K562 (cell line): Measurements from ENCODE around the gene CPED1. TPM values are rescaled to one million over a fixed set of nuclear protein-coding genes. Genes with fewer than 3 reads are reported as not detected.

Source experiments
- CBX2 ChIP-seq: fragments of 200-600 bp; sonication (generic); IDR thresholded peaks from one replicate; pipeline ENCODE4 v1.6.1; 2012; ENCODE audit warnings: mild to moderate bottlenecking, low read length, inconsistent platforms; ENCODE audit not compliant: insufficient read depth, poor library complexity, severe bottlenecking
- CBX3 ChIP-seq, 2 experiments: IDR thresholded peaks; 1 replicate in 1 of 2; 2 replicates in 1 of 2; pipeline ENCODE4 v1.6.1; 2012; ENCODE audit warnings: inconsistent platforms in 2 of 2, low read length in 2 of 2, borderline replicate concordance in 1 of 2, control low read depth in 1 of 2
- ELF1 ChIP-seq: fragments of 200-800 bp; sonication (Bioruptor generic); IDR thresholded peaks from 2 replicates; pipeline ENCODE4 v1.6.1; 2016; ENCODE audit warnings: missing genetic modification characterization, missing compliant biosample characterization
- HMGN3 ChIP-seq: IDR thresholded peaks from 2 replicates; pipeline ENCODE4 v1.6.1; 2011; ENCODE audit warnings: borderline replicate concordance, low read depth, mild to moderate bottlenecking, mixed read lengths, low read length; ENCODE audit not compliant: insufficient read length; ENCODE audit errors: extremely low read depth
- IRF9 ChIP-seq: fragments of 450-650 bp; IDR thresholded peaks from 2 replicates; pipeline ENCODE4 v1.6.1; 2016; ENCODE audit warnings: missing biosample characterization, missing genetic modification characterization
- JUND ChIP-seq, 2 experiments: IDR thresholded peaks; 2 replicates in 1 of 2; 3 replicates in 1 of 2; pipeline ENCODE4 v1.6.1; 2011; ENCODE audit warnings: borderline replicate concordance in 2 of 2, low read depth in 2 of 2, low read length in 2 of 2, improper control_type of control experiment in 1 of 2, missing biosample characterization in 1 of 2, missing genetic modification characterization in 1 of 2, missing genetic modification reagents in 1 of 2
- KLF13 ChIP-seq: fragments of 450-650 bp; IDR thresholded peaks from 2 replicates; pipeline ENCODE4 v1.6.1; 2016; ENCODE audit warnings: missing genetic modification characterization, low read depth, mild to moderate bottlenecking, missing compliant biosample characterization, moderate library complexity, borderline replicate concordance
- PTTG1 ChIP-seq: fragments of 450-650 bp; IDR thresholded peaks from 2 replicates; pipeline ENCODE4 v1.6.1; 2016; ENCODE audit warnings: low read depth, mild to moderate bottlenecking, missing genetic modification characterization, missing compliant biosample characterization
- RAD51 ChIP-seq: fragments of 450-650 bp; IDR thresholded peaks from 2 replicates; pipeline ENCODE4 v1.7.1; 2016; ENCODE audit warnings: low read depth, mild to moderate bottlenecking, borderline replicate concordance
- RBM39 ChIP-seq: fragments of 200-400 bp; formaldehyde crosslinking; optimal IDR thresholded peaks from 2 replicates; pipeline ENCODE3; 2018; ENCODE audit warnings: low read depth, low read length
- SMARCA5 ChIP-seq: fragments of 450-650 bp; IDR thresholded peaks from 2 replicates; pipeline ENCODE4 v1.6.1; 2016
- SMARCC2 ChIP-seq: fragments of 450-650 bp; IDR thresholded peaks from 2 replicates; pipeline ENCODE4 v1.6.1; 2017; ENCODE audit warnings: antibody characterized with exemption, moderate library complexity, mild to moderate bottlenecking, low read depth
- XRCC4 ChIP-seq: IDR thresholded peaks from one replicate; pipeline ENCODE4 v1.6.1; 2011; ENCODE audit not compliant: insufficient read depth, insufficient read length; ENCODE audit errors: extremely low read depth
- ZNF133 ChIP-seq: fragments of 250-450 bp; sonication (Bioruptor Pico); IDR thresholded peaks from 2 replicates; pipeline ENCODE4 v1.4.0; 2020; ENCODE audit warnings: mild to moderate bottlenecking
- ZNF134 ChIP-seq: fragments of 250-450 bp; sonication (Bioruptor Pico); conservative IDR thresholded peaks from 2 replicates; pipeline ENCODE4 v1.4.0; 2020
- ZNF41 ChIP-seq: fragments of 250-450 bp; sonication (Bioruptor Pico); conservative IDR thresholded peaks from 2 replicates; pipeline ENCODE4 v1.4.0; 2020; ENCODE audit warnings: mild to moderate bottlenecking
- ZNF512 ChIP-seq: IDR thresholded peaks from 2 replicates; pipeline ENCODE4 v1.6.1; 2016; ENCODE audit warnings: missing genetic modification characterization, missing compliant biosample characterization
- ZNF717 ChIP-seq: fragments of 250-450 bp; sonication (Bioruptor Pico); IDR thresholded peaks from 2 replicates; pipeline ENCODE4 v1.5.0; 2021
- ZNF79 ChIP-seq: fragments of 250-450 bp; sonication (Bioruptor Pico); IDR thresholded peaks from 2 replicates; pipeline ENCODE4 v1.4.0; 2020; ENCODE audit warnings: low read depth, mild to moderate bottlenecking, moderate library complexity
- polyA plus RNA-seq, 8 experiments: library from polyadenylated mRNA; depleted of rRNA in 4 of 8; stranded (reverse) in 5 of 8; unstranded in 3 of 8; fragments of >200 nt; fragmentation: Nextera tagmentation in 2 of 8; fragmentation: Illumina TruSeq in 1 of 8; extraction: Ambion mirVana in 2 of 8; extraction: Trizol in 1 of 8; gene quantifications; 2 replicates each; pipeline versions ENCODE4 v1.2.1 to v1.2.3, GENCODE V29; 2011 to 2014; ENCODE audit warnings: inconsistent platforms in 1 of 8, missing spikeins in 1 of 8
- total RNA-seq, 7 experiments: library from RNA; depleted of rRNA in 6 of 7; stranded (reverse); fragments of >200 nt in 6 of 7; fragmentation: Illumina TruSeq in 2 of 7; extraction: Trizol in 2 of 7; gene quantifications; 2 replicates each; pipeline versions ENCODE4 v1.2.1 to v1.2.3, GENCODE V29; 2011 to 2021; ENCODE audit warnings: low replicate concordance in 1 of 7
- TF ChIP-seq, protein P1 (sequence below): IDR thresholded peaks from 2 replicates; pipeline ENCODE4 v1.6.1; 2014; ENCODE audit warnings: antibody characterized with exemption
- TF ChIP-seq, protein P2 (sequence below): sonication (generic); formaldehyde crosslinking; IDR thresholded peaks from 2 replicates; pipeline ENCODE4 v1.9.0; 2022; ENCODE audit warnings: mild to moderate bottlenecking, missing genetic modification reagents

The CPED1 gene
- total and polyA plus RNA-seq, 9 of the 15 experiments (the other 6 are each of a cell fraction or from before 2014, with no cell fraction given) = 195 to 393 (median 290) TPM

- peak; percentile 37 for TF ChIP-seq RBM39
- no peak for TF ChIP-seq SMARCA5
- TF ChIP-seq KLF13 (tag) = 0 out of 2 replicates have a peak, but pooled peaks have one; percentile 38
- no peak for TF ChIP-seq ZNF133 (CRISPR knock-in tag)
- TF ChIP-seq CBX3 (IDR thresholded peaks at IDR 0.05; ENCODE audit: borderline replicate concordance in 1 of 2, low read length in 2 of 2) = no peak
- 0 out of 2 replicates have a peak, but pooled peaks have one; percentile 66 for TF ChIP-seq ZNF717 (CRISPR knock-in tag)
- no peak for TF ChIP-seq HMGN3
- TF ChIP-seq SMARCC2 = no peak
- no peak for TF ChIP-seq ZNF512 (tag)
- TF ChIP-seq IRF9 (tag) = no peak
- peak; percentile 90 for TF ChIP-seq JUND (IDR thresholded peaks at IDR 0.05; ENCODE audit: borderline replicate concordance, low read depth, low read length)
- TF ChIP-seq JUND (tag; IDR thresholded peaks at IDR 0.05; ENCODE audit: borderline replicate concordance, low read depth, low read length) = peak; percentile 86; the same call in 2 of the 3 replicates
- TF ChIP-seq ZNF41 (CRISPR knock-in tag) = no peak
- no peak for TF ChIP-seq PTTG1
- TF ChIP-seq ZNF134 (CRISPR knock-in tag) = 0 out of 2 replicates have a peak, but pooled peaks have one; percentile 18
- TF ChIP-seq, protein P1, sequence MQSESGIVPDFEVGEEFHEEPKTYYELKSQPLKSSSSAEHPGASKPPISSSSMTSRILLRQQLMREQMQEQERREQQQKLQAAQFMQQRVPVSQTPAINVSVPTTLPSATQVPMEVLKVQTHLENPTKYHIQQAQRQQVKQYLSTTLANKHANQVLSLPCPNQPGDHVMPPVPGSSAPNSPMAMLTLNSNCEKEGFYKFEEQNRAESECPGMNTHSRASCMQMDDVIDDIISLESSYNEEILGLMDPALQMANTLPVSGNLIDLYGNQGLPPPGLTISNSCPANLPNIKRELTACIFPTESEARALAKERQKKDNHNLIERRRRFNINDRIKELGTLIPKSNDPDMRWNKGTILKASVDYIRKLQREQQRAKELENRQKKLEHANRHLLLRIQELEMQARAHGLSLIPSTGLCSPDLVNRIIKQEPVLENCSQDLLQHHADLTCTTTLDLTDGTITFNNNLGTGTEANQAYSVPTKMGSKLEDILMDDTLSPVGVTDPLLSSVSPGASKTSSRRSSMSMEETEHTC = no peak
- no peak for TF ChIP-seq RAD51
- TF ChIP-seq, protein P2, sequence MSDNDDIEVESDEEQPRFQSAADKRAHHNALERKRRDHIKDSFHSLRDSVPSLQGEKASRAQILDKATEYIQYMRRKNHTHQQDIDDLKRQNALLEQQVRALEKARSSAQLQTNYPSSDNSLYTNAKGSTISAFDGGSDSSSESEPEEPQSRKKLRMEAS (CRISPR knock-in tag) = no peak
- TF ChIP-seq XRCC4 = no peak
- TF ChIP-seq CBX2 = no peak
- TF ChIP-seq ELF1 (tag) = no peak
- TF ChIP-seq ZNF79 = no peak
These were observed 94.8 kb downstream of the CPED1 start (continued) for GRCh38 chr7:121083138-121083789.
